NCI-H1105 treated with DMSO at 0.1 percent for 48 hours (cell line): Measurements from ENCODE around the gene MPRIP.

Experiments
- DNase-seq: peaks from one replicate; lab custom pipeline; 2025; lab: John Stamatoyannopoulos, UW

The MPRIP gene

DNA sequence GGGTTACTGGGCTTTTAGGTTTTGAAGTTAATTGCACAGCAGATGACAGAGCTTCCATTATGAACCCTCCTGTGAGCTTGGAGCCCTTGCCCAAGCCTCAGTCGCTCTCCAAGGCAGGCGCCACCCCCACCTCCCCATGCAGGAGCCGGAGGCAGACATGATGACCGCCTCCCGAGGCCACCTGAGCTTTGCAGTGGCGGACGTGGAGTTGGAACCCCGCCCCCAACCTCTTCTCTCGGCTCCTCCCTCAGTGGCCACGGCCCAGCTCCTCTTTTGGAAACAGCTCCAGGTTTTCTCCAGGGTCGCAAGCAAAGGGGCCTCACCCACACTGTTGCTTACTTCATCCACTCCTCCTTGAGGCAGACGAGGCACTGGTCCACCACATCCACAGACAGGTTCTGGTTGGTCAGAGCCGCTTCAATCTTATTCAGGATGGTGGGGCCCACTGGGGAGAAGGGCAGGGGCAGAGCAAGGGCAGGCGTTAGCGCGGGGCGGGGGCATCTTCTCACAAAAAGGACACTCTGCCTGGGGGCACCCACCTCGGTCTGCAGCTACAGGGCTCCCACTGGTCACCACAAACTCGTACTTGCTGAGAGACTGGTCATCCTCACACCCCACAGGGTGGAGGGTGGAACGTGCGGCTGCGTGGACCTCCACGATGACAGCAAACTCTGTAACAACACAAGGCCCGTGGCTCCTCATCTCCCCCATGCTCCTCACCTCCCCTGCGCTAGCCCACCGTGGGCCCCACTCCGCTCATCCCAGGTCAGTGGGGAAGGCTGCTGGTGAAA, 172.6 kb downstream of the MPRIP start:
- DNase-seq, result no peak

DNA sequence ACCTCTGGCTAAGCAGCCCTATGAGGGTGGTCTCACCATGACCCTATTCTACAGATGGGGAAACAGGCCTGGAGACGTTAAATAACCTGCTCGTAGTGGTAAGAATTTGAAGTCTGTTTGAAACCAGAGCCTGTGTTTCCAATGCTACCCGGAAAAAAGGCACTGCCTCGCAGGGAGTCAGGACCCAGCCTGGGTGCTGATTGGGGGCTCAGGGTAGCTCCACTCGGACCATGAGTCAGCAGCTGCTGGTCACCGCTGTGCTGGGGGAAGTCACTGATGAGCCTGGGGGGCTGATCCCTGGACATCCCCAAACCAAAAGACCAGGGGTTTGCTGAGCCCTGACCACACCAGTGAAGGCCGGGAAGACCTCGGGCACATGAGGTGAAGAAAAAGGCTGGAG, 173.3 kb downstream of the MPRIP start:
- no peak for DNase-seq

DNA sequence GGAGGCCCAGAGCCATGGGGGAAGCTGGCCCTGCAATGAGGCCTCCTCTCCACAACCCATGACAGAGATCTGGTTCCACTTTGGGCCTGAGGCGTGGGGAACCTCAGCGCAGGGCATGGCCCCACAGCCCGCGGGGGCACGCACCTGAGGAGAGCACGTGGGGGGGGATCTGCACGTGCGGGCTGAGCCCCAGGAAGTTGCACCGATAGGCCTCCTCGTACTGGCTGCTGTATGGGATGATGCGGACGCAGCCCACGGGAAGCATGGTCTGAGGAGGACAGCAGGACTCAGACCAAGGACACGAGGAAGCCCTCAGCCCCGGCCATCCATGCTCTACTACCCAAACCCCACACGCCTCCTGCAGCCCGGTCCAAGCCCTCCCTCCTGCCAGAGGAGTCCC, 174.0 kb downstream of the MPRIP start:
- DNase-seq, result no peak

DNA sequence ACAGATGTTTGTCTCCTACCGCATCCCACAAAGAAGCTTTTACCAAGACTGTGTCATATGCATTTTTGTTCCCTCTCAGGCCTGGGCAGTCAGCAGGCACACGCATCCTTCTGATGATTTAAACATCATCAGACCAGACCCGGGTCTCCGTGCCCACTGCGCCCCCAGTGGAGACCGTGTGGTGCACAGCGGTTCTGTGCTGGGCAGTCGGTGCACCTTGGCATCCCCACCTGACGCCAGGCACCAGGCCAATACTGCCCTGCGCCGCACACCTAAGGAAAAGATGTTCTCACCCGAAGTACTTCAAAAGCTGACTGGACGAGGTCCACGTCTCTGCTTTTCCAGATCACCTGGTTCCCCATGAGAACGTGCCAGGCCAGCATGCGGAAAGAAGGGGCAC, 174.5 kb downstream of the MPRIP start:
- no peak for DNase-seq

DNA sequence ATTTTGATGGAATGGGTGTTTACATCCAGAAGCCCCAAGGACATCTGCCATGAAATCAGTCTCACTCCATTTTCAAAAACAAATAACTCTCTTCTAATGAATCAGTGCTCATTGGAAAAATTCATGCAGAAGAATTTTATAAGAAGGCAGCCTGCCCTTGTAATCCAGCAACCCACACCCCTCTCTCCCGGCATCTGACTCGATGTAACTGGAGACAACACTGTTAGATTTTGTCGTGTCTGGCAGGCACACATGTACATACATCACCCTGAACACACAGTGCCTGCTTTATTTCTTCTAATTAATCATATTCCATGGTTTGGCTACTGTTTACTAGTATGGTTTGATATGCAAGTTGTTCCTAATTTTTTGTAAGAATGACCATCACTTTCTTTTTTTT, 175.7 kb downstream of the MPRIP start:
- no peak for DNase-seq

DNA sequence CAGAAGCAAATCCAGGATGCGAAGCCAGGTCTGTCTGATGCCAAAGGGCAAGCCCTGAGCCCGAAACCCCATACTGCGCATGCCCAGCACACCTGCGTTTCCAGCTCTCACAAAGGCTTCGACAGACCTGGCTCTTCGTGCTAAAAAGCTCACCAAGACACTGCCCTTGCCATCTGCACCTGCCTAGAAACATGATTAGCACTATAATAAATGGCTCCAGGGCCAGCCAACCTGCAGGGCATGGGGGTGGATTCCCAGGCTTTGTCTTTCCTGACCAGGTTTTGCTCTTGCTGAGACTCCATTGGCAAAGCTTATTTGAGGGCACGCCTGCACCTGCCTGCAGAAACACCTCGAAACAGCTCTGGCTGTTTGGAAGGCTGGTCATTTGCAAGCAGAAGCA, 178.3 kb downstream of the MPRIP start:
- DNase-seq, result peak; percentile 96

DNA sequence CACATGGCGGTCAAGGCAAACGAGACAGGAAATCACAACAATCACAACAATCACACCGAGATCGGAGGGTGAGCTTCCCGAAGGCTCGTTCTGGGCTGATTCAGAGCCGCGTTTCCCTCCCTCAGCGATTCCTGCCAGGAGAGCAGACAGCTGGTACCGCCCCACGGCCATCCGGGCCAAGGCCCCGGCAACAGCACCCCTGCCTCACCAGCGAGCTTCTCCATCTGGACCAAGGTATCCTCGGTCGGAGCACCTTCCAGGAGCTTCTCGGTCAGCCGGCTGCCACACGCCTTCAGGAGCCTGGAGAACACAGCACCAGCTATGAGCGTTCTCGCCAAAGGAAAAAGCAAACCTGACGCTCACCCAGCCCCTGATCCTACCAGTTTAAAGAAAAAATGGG, 179.1 kb downstream of the MPRIP start:
- DNase-seq, result no peak

DNA sequence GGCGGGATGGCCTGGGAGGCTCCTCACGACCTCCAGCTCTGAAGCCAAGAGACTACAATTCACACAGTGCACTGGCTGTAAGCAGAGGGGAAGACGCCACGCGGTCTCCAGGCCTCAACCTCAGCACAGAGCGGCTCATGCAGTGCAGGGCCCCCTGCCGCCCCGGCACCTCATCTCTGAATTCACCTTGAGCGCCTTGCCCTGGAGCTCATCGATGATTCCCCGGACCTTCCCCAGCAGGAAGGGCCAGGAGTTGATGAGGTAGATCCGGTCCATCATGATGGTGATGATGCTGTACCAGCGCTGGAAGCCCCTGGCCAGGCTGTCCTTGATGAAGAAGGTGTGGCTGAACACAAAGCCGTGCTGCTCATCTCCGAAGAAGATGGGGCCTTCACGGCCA, 181.5 kb downstream of the MPRIP start:
- no peak for DNase-seq

DNA sequence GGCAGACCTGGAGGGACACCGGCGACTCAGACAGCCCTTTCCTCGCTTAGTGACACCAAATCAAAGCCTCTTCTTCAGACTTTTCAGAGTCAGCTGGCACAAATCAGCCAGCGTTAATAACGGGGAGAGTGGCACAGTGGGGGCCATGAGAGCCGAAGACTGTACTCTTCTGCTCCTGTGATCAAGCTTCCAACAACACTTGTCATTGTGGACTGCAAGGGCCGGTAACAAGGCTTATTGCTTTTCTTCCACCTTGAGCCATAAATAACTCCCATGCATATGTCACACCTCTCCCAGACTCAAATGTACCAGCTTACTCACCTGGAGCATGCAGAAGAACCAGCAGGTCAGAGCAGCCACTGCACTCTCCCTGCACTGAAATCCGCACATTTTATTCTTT, 181.9 kb downstream of the MPRIP start:
- no peak for DNase-seq

DNA sequence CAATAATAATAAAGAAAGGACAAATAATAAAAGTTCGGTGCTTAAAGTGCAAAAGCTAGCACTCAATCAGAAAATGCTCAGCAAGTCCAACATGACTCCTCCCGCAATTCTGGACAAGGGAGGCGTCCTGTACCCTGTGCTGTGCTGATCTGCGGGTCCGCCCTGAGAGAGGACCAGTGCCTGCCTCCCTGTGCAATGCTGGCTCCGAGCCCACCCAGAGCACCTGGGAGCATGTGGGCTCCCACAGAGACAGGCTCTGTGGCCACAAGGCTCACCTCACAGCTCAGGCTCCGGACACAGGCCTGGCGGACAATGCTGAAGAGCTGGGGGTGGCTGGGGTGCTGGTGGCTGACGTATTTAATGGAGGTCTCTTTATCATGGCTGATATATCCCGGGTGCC, 183.6 kb downstream of the MPRIP start:
- DNase-seq, result no peak

DNA sequence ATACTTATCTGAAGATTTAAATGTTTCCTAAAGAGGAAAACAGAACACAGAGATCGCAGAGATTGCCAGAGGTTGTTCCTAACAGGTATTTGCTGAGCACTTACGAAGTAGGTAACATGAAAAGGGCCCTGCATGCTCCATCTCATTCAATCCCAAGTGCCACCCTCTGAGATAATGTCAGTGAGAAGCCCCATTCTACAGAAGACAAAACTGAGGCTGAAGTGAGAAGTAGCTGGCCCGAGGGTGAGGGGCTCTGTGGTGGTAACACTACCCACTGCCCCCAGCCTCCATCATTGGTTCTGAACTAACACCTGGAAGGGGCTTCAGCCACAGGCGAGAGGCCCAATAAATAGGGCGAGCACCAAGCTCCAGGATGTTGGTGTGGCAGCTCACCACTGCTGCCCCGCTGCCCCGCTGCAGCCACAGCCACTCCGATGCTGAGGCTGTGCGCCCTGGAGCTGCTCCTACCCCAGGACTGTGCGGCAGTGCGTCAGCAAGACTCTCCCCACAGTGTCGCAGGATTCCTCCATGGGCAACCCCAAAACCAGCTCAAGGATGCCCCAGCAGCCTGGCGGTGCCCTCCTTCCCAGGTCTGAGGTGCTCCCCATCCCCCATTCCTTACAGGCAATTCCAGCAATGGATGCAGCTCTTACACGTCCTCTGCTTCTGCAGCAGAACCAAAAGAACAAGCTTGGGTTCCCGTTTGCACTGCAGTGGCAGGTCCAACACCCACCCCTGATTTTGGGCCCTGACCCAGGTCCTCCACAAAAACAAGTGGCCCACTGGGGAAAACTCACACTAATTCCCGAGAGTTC, 184.4 kb downstream of the MPRIP start:
- DNase-seq, result no peak

DNA sequence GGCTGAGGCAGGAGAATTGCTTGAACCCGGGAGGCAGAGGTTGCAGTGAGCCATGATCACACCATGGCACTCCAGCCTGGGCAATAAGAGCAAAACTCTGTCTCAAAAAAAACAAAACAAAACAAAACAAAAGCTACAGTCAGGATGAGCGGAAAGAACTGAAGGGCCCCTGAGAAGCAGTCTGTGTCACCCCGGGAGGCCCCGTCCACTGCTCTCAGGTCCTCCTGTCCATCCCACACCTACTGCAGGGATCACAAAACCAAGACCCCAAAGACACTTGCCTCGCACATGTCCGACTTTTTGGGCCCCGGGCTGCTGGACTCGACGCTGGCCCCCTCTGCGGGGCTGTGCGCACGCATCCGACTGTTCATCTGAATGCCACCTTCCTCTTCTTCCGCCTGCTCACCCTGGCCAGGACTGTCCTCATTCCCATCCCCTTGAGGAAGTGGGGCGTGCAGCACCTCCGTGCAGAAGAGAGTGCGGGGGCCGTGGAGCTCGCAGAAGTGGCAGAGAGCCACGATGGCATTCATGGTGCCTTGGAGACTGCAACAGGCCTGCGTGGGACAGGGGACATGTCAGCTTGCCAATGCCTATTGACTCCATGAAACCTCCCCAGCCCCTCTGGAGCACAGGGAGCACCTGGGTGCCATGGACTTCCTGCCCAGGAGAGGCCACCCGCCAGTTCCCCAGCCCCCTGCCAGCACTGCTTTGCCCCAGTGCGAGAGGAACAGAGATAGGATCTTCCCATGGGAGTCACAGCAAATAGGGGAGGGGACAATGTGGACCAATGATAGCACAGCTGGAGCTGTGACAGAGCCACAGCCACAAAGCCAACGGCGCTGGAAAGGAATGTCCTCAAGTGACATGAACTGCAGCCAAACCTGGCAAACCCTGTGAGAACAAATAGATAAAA, 185.6 kb downstream of the MPRIP start:
- DNase-seq, result no peak

DNA sequence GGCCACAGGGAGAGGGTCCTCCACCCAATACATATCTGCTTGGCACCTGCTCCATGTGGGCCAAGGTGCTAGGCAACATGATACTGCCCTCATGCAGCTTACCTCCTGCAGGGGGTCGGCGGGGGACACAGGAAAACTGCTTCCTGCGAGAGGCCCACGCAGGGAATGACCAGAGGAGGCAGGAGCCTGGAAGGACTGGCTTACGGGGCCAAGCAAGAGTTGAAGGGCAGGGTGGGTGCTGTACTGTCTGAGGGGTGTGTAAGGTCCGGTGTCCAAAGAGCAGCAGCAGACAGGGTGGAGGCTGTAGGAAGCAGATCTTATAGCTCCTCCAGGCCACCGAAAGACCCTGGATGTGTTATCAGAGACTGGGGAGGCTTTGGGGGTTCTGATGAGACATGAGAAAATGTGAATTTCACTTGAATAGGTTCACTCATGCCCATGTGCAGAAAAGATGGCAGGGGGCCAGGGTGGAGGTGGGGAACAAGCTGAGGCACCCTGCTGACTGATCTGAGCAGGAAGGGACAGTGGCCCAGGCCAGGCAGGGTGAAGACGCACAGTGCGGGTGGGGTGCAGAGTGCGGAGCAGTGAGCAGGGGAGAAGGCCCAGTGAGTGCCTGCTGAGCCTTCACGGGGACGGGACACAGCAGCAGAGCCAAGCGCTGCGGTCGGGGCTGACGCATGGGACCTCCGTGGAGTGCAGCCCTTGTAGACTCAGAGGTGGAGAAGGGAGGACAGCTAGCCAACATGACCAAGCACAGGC, 186.4 kb downstream of the MPRIP start:
- no peak for DNase-seq

DNA sequence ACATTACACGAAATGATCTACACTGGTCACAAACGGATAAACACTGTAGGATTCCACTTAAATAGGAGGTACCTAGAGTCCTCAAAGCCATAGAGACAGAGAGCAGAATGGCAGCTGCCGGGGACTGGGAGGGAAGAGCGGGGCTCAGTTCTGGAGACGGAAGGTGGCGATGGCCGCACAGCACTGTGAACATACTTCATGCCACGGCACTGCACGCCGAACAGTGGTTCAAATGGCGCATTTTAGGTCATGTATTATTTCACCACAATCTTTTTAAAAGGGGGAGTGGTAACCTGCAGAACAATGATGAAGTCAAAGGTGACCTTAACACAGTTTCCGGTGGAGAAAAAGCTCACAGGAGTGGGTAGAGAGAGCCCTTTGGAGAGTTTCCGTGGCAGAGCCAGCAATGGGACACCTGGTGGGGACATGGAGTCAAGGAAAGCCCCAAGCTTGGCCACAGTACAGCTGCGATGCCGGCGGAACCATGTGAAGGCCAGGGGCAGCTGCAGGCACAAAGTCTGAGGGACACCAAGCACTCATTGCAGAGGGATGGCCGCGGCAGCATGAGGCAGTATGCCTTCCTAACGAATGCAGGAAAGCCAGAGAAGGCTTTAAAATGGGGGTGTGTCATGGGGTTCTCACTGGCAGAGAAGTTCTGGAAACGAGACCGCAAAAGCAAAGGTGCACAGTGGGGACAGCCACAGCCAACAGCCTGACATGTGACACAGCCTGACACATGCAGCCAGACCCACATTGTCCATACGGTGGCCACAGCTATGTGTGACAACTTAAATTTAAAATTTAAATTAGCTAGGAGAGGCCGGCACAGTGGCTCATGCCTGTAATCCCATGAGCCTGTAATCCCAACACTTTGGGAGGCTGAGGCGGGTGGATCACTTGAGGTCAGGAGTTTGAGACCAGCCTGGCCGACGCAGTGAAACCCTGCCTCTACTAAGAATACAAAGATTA, 187.4 kb downstream of the MPRIP start:
- DNase-seq, result no peak

DNA sequence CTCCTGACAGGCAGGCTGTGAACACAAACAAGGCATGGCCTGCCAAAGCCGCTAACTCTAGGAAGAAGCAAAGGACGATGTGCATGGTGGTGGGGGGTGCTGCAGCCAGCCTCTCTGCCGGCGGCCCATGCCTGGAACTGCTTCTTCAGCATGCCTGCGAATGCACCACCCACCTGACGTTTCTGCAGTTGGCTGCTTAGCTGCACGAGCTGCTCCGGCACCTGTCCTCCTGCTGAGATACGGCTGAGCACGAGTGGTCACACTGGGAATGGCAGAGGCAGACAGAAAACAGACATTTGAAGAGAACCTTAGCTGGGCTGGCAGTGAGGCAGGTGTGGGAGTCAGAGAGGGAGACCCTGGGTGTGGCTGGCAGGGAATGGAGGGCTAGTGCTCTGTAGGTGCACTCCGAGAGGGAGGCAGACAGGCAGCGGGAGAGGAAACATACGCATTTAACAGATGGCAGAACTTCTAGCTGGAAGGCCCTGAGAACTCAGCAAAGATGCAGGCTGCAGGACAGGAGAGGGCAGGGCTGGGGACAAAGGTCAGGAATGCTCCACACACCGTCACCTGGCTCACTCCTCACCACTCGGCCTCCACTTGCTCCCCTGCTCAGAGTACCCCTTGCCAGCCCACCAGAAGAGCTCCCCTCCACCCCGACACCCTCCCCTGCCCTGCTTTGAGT, 189.5 kb downstream of the MPRIP start:
- DNase-seq, result no peak

DNA sequence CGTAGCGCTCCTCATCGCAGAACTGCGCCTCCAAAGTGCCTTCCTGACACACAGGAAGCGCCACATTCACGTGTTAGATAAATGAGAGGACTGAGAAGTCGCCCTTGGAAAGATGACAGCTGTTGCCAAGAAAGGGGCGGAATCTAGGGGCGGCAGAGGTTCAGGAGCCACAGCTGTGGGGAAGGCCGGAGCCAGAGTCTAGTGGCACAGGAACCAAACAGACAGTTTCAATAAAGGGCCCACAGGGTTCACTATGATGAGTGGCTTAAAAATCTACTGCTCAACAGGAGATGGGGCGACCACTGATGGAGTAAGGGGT, 190.0 kb downstream of the MPRIP start:
- no peak for DNase-seq

DNA sequence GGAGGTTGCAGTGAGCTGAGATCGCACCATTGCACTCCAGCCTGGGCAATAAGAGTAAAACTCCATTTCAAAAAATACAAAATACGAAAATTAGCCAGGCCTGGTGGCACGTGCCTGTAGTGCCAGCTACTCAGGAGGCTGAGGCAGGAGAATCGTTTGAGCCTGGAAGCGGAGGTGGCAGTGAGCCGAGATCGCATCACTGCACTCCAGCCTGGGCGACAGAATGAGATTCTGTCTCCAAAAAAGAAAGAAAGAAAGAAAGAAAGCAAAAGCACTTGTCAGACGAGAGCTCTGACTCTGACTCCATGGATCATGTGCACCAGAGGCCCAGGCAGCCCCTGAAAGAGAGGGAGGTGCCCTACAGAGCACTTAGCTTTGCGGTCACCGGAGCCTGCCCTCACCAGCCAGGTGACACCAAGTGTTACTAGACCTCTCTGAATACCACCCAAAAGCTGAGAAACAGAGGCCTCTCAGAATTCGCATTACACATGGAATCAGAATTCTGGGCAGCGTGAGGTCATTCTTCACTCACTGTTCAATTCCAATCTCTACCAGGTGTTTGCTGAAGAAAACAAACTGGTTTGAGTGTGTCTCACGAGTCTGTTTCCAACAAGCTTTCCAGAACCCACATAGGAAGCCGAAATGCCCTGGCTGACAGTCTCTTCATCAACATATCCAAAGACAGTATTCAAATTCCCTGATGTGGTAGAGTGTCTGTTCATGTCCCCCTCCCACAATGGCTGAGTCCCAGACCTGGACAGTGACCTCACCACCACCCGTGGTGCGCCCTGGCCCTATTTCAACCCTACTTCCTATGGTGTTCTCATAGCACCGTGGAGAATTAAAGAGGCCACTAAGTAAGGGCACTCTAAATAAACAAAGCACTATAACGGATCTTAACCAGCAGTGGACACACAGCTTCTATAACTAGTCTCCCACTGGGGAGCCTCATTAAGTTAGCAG, 193.2 kb downstream of the MPRIP start:
- no peak for DNase-seq

DNA sequence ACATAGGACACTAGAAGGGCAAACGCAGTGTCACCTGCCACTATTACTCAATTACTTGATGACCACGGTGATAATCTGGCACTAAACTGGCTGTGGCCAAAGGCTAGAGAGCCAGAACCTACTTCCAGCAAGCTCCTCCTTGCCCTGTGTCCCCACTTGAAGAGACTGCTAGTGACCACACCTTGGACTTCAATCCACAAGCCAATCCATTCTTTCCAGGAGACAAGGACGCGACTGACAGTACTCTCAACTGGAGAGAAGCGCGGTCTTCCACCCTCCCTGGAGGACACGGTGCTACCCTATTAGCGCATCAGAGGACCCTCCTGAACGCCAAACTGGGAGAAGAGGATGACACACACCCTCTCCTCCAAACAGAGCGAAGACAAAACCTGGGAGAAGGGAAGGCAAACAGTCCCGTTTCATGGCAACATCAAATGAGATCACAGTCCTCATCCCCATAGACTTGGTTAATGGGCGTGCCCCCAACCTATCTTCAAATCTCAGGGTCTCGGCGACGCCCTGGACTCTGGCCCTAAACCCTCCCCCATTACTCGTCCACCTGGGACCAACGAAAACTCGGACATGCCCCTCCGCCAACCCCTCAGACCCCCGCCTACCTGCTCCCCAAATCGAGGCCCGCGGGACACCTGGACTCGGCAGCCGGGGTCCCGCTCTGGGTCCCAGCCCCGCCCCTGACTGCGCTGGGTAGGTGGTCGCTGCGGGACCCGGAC, 194.2 kb downstream of the MPRIP start:
- DNase-seq, result peak; percentile 18
